Activated CD4-positive, alpha-beta T cell treated with anti-CD3 and anti-CD28 coated beads, Interleukin-2, amount 10 ng/mL, durations not matched to agents 7 days and 5 days (primary cell): ENCODE data around the gene SKOR2. TPM values are rescaled to one million over a fixed set of nuclear protein-coding genes. Genes with fewer than 3 reads are reported as not detected.

Experiments used
- CTCF ChIA-PET: fragments of 350-600 bp; sonication (Branson Sonifier 250); formaldehyde crosslinking; loops from one replicate; lab custom pipeline; 2021; ENCODE audit warnings: antibody characterized with exemption; lab: Charles Lee
- POLR2A ChIA-PET: fragments of 350-600 bp; sonication (Branson Sonifier 250); formaldehyde crosslinking; loops from one replicate; lab custom pipeline; 2021; ENCODE audit warnings: antibody characterized with exemption; lab: Charles Lee
- DNase-seq: peaks from one replicate; pipeline ENCODE4 v3.0.0-alpha.2; 2020
- H3K27ac Mint-ChIP-seq: one replicate; pipeline ENCODE4 v1.8.0; 2021; ENCODE audit warnings: mild to moderate bottlenecking, moderate library complexity, mixed read lengths
- H3K27me3 Mint-ChIP-seq: one replicate; pipeline ENCODE4 v1.8.0; 2021; ENCODE audit warnings: mixed read lengths
- H3K36me3 Mint-ChIP-seq: one replicate; pipeline ENCODE4 v1.8.0; 2021; ENCODE audit warnings: low read depth, mixed read lengths
- H3K4me1 Mint-ChIP-seq: one replicate; pipeline ENCODE4 v1.8.0; 2021; ENCODE audit warnings: mixed read lengths
- H3K4me3 Mint-ChIP-seq: one replicate; pipeline ENCODE4 v1.8.0; 2021; ENCODE audit warnings: mild to moderate bottlenecking, moderate library complexity, mixed read lengths
- H3K9me3 Mint-ChIP-seq: one replicate; pipeline ENCODE4 v1.8.0; 2021; ENCODE audit warnings: mixed read lengths
- total RNA-seq, 2 experiments: library from RNA; stranded (reverse); gene quantifications; one replicate each; pipeline ENCODE4 v1.2.3, GENCODE V29; 2021

Gene SKOR2
- total RNA-seq, 2 experiments from 2014 or later = not detected

- Mint-ChIP-seq H3K9me3 (peaks cover 2% of the 10 kb centered on the region), H3K4me1 (peaks cover 2% of the 10 kb centered on the region), H3K27me3 (peaks cover 75% of the 10 kb centered on the region), H3K36me3 (peaks cover 12% of the 10 kb centered on the region), H3K27ac (peak overlapping the region; percentile 41), H3K4me3 (peak overlapping the region; percentile 14)
- POLR2A ChIA-PET = no interaction called here
- CTCF ChIA-PET = interaction anchor here (2.6 kb wide), 1 partner anchor 11 kb away, joined by 7 read pairs; no protein-coding TSS in a partner anchor
- DNase-seq = no peak
These were observed 2.0 kb downstream of the SKOR2 start for GRCh38 chr18:47249314-47249981.

GRCh38 chr18:47248604-47249313 lies 2.7 kb downstream of the SKOR2 start:
- H3K27me3 Mint-ChIP-seq = peaks cover 75% of the 10 kb centered on the region
- ChIA-PET CTCF (interaction anchor here (0.7 to 2.6 kb wide), 3 partner anchors 12 to 20 kb away, joined by 3 to 7 read pairs (median 3); no protein-coding TSS in a partner anchor), POLR2A (no interaction called here)
- H3K9me3 Mint-ChIP-seq = peaks cover 2% of the 10 kb centered on the region
- peak overlapping the region; percentile 14 for H3K4me3 Mint-ChIP-seq
- H3K36me3 Mint-ChIP-seq = peaks cover 12% of the 10 kb centered on the region
- no peak for DNase-seq
- H3K4me1 Mint-ChIP-seq = peaks cover 2% of the 10 kb centered on the region
- H3K27ac Mint-ChIP-seq = peak overlapping the region; percentile 27

- DNase-seq = no peak
- Mint-ChIP-seq H3K9me3 (peaks cover 2% of the 10 kb centered on the region), H3K4me3 (peak overlapping the region; percentile 14), H3K4me1 (peaks cover 2% of the 10 kb centered on the region), H3K27ac (peak overlapping the region; percentile 27), H3K36me3 (peaks cover 12% of the 10 kb centered on the region), H3K27me3 (peaks cover 75% of the 10 kb centered on the region)
- POLR2A ChIA-PET = no interaction called here
- CTCF ChIA-PET = interaction anchor here (0.7 to 2.6 kb wide), 3 partner anchors 12 to 20 kb away, joined by 3 to 7 read pairs (median 3); no protein-coding TSS in a partner anchor
These were observed 3.3 kb downstream of the SKOR2 start for GRCh38 chr18:47248115-47248603.

- Mint-ChIP-seq H3K4me1 (peaks cover 2% of the 10 kb centered on the region), H3K36me3 (peaks cover 12% of the 10 kb centered on the region), H3K4me3 (no peak overlapping the region), H3K9me3 (peaks cover 2% of the 10 kb centered on the region), H3K27ac (no peak overlapping the region), H3K27me3 (peaks cover 75% of the 10 kb centered on the region)
- ChIA-PET POLR2A (no interaction called here), CTCF (interaction anchor here (1.2 to 2.6 kb wide), 3 partner anchors 13 to 19 kb away, joined by 3 to 7 read pairs (median 3); no protein-coding TSS in a partner anchor)
- DNase-seq = no peak
These were observed 3.9 kb downstream of the SKOR2 start for GRCh38 chr18:47247416-47248114.

- POLR2A ChIA-PET = no interaction called here
- Mint-ChIP-seq H3K4me1 (peaks cover 2% of the 10 kb centered on the region), H3K27ac (no peak overlapping the region), H3K36me3 (peaks cover 12% of the 10 kb centered on the region), H3K4me3 (no peak overlapping the region), H3K9me3 (peaks cover 2% of the 10 kb centered on the region), H3K27me3 (peaks cover 70% of the 10 kb centered on the region)
- DNase-seq = no peak
- CTCF ChIA-PET = interaction anchor here (1.5 kb wide), 1 partner anchor 20 kb away, joined by 3 read pairs; no protein-coding TSS in a partner anchor
These were observed 4.4 kb downstream of the SKOR2 start for GRCh38 chr18:47247036-47247415.

GRCh38 chr18:47246027-47246971 lies 5.2 kb downstream of the SKOR2 start:
- ChIA-PET CTCF (interaction anchor here (1.5 kb wide), 1 partner anchor 21 kb away, joined by 3 read pairs; no protein-coding TSS in a partner anchor), POLR2A (no interaction called here)
- DNase-seq = no peak
- Mint-ChIP-seq H3K36me3 (peaks cover 12% of the 10 kb centered on the region), H3K4me1 (peaks cover 2% of the 10 kb centered on the region), H3K4me3 (no peak overlapping the region), H3K27me3 (peaks cover 70% of the 10 kb centered on the region), H3K9me3 (peaks cover 2% of the 10 kb centered on the region), H3K27ac (no peak overlapping the region)

- H3K36me3 Mint-ChIP-seq = peaks cover 12% of the 10 kb centered on the region
- H3K4me3 Mint-ChIP-seq = no peak overlapping the region
- peaks cover 2% of the 10 kb centered on the region for H3K4me1 Mint-ChIP-seq
- POLR2A ChIA-PET = no interaction called here
- peaks cover 58% of the 10 kb centered on the region for H3K27me3 Mint-ChIP-seq
- H3K27ac Mint-ChIP-seq = no peak overlapping the region
- CTCF ChIA-PET = no interaction called here
- H3K9me3 Mint-ChIP-seq = peaks cover 2% of the 10 kb centered on the region
- no peak for DNase-seq
These were observed 7.4 kb downstream of the SKOR2 start for GRCh38 chr18:47244086-47244485.

- no peaks in the 10 kb centered on the region for H3K4me1 Mint-ChIP-seq
- ChIA-PET POLR2A (no interaction called here), CTCF (no interaction called here)
- DNase-seq = no peak
- no peak overlapping the region for H3K27ac Mint-ChIP-seq
- H3K4me3 Mint-ChIP-seq = no peak overlapping the region
- H3K27me3 Mint-ChIP-seq = peaks cover 36% of the 10 kb centered on the region
- no peaks in the 10 kb centered on the region for H3K9me3 Mint-ChIP-seq
- H3K36me3 Mint-ChIP-seq = no peaks in the 10 kb centered on the region
These were observed 16.4 kb downstream of the SKOR2 start for GRCh38 chr18:47235096-47235495.

- no peak overlapping the region for H3K4me3 Mint-ChIP-seq
- H3K27ac Mint-ChIP-seq = no peak overlapping the region
- H3K36me3 Mint-ChIP-seq = no peaks in the 10 kb centered on the region
- DNase-seq = no peak
- POLR2A ChIA-PET = no interaction called here
- no peaks in the 10 kb centered on the region for H3K4me1 Mint-ChIP-seq
- CTCF ChIA-PET = no interaction called here
- no peaks in the 10 kb centered on the region for H3K9me3 Mint-ChIP-seq
- H3K27me3 Mint-ChIP-seq = peaks cover 36% of the 10 kb centered on the region
These were observed 24.8 kb downstream of the SKOR2 start for GRCh38 chr18:47226660-47227059.

- peak; percentile 26 for DNase-seq
- H3K27ac Mint-ChIP-seq = no peak overlapping the region
- H3K4me1 Mint-ChIP-seq = no peaks in the 10 kb centered on the region
- no peak overlapping the region for H3K4me3 Mint-ChIP-seq
- H3K36me3 Mint-ChIP-seq = no peaks in the 10 kb centered on the region
- peaks cover 59% of the 10 kb centered on the region for H3K27me3 Mint-ChIP-seq
- POLR2A ChIA-PET = no interaction called here
- CTCF ChIA-PET = interaction anchor here (0.6 to 0.9 kb wide), 3 partner anchors 9 to 1025 kb away, joined by 3 to 4 read pairs (median 4); no protein-coding TSS in a partner anchor
- H3K9me3 Mint-ChIP-seq = no peaks in the 10 kb centered on the region
These were observed 35.8 kb downstream of the SKOR2 start for GRCh38 chr18:47215554-47216138.

- Mint-ChIP-seq H3K27me3 (peaks cover 62% of the 10 kb centered on the region), H3K4me1 (no peaks in the 10 kb centered on the region), H3K27ac (no peak overlapping the region), H3K4me3 (no peak overlapping the region), H3K36me3 (no peaks in the 10 kb centered on the region), H3K9me3 (no peaks in the 10 kb centered on the region)
- ChIA-PET POLR2A (no interaction called here), CTCF (no interaction called here)
- no peak for DNase-seq
These were observed 42.3 kb downstream of the SKOR2 start for GRCh38 chr18:47209171-47209570.
